Activated CD4-positive, alpha-beta T cell treated with anti-CD3 and anti-CD28 coated beads, Interleukin-2, amount 50 U/mL, for 48 hours (primary cell): Measurements from ENCODE around the gene PRPF40B.
"Not testable (repeated sequence)": the region's sequence is repeated elsewhere in the genome, so short reads cannot be mapped to it uniquely, and the experiment has no call there.

Experiments
- DNase-seq, 2 experiments: peaks; one replicate each; pipeline ENCODE4 v3.0.0-alpha.2; 2020

Gene PRPF40B

DNA sequence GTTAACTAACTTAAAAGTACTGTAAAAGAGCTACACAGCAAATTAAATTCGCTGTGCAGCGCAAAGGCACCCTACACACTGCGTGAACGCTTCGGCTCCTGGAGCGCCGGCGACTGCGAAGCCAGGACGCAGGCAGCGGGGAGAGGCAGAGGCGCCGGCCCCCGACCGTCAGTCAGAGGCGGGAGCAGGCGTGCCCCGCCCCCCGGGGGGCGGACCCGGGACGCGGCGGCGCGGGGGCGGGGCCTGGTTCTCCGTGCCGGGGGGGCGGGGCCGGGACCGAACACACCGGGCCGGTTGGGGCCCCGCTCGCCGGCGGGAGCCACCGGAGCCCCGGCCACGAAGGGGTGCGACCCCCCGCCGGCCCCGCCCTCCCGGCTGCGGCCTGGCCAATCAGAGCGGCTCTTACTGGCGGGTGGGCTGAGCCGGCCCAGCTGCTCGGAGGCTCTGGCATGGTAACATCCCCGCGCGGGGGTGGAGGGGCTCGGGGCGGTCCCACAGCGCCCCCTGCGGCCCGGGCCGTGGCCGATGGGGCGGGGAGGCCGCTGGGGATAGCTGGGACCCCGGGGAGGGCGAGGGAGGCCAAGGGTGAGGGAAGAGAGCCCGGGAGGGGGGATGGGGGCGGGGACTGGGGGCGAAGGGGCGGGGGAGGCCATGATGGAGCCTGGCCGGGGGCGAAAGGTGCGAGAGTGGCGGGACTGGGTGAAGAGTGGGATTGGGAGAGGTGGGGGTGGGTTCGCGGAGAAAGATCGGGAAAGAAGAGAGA is at the start of gene PRPF40B:
TSS of gene PRPF40B (plus strand) at position 420 of the 763 bp plus-strand sequence. CDS start at position 450, 30 bp downstream.
- peak; percentile 79 to 83 for DNase-seq

DNA sequence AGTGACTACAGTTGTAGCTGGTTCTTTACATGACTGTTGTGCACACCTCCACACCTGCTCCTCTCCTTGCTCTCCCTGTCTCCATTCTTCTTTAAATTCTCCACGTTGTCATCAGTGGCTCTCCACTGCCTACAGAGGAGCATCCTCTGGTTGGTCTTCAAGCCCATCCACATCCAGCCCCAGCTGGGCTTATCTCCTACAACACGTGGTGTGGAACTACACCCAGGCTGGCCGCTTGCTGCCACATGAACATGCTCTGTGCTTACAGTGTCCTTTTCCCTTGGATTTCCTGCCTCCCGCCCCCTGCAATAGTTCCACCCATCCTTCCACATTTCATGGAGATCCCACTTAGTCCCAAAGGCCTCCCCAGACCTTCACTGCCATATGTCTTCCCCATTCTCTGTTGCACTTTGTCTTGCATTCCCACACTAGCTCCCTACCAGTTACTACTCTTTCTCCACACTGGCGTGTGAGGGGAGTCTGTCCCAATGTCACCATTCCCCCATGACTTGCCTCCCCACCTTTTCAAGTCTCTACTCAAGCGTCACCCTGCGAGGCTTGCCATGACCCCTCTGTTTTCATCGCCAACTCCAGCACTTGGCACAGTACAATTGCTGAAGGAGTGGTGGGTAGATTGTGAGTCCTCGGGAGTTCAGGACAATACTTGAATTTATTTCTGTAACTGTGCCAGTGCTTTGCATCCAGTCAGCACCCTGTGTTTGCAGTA is 45.6 kb upstream of the PRPF40B start:
- no peak for DNase-seq

DNA sequence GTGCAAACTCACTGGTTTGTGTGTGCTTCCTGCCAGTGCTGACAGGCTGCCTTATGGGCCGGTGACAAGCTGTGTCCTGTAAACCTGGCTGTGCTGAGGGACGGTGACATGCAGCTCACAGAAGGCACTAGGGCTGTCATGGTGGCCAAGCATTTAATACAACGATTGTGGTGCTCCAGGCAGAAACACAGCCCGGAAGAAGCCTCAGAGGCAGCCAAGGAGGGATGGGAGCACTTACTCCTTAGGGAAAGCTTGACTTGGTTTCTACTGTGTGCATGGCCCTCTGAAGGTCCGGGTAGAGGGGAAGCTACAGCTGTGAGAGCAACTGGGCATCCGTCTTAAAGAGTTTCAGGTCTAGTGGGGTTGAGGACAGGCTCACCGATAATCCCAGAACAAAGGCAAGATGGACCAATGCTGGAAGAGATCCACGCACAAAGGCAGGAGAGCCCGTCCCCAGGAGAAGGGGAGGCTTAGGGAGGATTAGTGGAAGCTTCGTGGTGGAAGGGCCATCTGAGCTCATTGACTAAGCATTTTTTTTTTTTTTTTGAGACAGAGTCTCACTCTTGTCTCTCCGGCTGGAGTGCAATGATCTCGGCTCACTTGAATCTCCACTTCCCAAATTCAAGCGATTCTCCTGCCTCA is 44.8 kb upstream of the PRPF40B start:
- no peak for DNase-seq

DNA sequence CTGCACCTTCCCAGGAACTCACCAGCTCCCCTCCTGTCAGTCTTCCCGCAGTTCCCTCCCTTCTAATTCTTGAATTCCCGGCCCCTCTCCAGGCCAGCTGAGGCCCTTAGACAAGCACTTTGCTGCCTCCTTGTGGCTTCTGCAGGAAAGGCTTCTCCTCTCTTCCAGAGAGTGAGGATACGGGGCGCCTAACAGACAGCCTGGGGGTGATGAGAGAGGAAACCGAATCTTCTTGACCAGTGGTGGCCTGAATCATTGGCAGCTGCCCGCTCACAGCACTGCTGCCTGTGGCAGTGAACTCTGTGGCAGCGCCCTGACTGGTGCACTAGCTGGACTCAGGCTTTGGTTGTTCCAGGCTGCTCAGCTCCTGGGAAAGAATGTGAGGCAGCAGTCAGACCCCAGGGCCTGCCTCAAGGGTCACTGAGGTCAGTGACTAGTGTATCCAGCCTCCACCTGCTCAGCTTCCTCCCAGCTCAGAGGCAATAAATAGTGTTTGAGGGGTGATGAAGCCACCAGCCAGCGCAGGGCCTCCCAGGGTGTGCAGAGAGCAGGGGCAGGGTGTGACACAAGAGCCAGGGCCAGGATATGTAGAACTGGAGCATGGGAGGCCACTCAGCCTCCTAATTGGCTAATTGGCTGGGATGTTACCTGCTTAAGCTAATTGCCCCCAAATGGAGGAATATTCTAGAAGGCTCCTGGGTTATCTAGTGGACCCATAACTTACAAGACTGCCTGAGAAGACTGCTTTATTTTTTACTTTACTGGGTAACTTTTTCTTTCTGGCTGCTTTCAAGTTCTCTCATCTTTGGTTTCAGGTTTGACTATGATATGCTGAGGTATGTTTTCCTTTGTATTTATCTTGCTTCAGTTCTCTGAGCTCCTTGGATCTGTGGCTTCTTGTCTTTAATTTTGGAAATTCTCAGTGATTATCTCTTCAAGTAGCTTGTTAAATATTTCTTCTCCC is 42.5 kb upstream of the PRPF40B start:
- DNase-seq = peak; percentile 58 to 62

DNA sequence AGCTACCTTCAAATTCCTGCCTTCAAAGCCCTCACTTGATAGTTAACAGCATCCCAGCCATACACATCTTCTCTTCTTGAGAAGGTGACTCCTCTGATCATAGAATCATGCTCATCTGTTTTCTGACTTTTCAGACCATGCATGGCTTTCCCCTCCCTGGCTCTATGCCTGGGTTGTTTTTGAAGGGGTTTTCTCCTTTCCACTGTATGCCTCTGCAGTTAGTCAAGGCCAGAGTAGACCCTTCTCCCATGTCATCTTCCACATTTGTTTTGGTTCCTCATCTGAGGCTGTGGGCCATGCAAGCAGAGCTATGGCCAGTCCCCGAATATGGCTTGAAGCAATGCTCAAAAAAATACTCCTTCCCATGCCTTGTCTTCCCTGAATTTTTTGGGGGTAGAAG is 41.2 kb upstream of the PRPF40B start:
- no peak for DNase-seq

DNA sequence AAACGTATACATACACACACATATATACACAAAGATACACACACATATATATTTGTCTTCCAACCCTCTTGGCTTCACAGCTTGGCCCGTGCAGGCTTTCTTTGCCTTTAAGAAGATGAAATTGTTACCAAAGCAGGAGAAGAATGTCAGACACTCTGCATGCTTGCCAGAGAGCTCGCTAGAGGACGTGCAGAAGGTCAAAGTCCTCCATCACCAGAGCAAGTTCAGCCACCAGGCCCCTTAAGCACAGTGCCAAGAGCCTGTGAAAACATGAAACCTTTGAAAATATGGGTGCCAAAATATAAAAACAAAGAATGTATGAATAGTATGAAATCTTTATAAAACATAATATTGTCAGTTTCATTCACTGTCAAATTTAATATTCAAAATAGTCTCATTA is 40.5 kb upstream of the PRPF40B start:
- DNase-seq = no peak

DNA sequence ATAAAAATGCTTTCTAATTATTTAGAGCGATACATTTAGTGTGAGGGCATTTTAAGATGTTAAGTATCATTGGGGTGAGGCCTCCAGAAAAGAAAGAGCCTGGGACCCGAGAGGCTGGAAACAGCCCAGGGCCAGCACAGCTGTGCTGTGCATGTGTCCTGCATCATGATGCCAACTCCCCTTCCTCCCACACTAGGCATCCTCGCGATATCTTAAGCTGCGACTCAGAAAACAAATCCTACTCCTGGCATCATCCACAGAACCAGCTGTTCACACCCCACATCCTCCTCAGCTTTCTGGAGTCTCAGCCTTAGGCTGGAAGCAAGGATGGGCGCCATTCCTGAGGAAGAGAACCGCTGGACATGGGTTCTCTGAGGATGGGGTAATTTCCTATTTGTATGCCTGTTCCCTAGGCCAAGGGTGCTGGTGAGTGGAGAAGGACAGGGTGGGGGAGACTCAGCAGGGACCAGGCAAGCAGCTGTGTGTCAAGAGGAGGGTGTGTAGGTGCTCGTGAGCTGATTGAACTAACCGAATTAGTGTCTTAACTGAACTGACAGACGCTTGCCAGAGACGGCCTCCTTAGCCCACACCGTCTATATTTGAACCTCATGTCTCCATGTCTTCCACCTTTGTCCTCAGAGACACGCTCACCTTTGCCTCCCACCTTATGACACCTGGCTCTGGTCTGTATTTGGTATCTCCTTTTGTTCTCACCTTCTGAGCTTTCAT is 39.8 kb upstream of the PRPF40B start:
- DNase-seq = no peak

DNA sequence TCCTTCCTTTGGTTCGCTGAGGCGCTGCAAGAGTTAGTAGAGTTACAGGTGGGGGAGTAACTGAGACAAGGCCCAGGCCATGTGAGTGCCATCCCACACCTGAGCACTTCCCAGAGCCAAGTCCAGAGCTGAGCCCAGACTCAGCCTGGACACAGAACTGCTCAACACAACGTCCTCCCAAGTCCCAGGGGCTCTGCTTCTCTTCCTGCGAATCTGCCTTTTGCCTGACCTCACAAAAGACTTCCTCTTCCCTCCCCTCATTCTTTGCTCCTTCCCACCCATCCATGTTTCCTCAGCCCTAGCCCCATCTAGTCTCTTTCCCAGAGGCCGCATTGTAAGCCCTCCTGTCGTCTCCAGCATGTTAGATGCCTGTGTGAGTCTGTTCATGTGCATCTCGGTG is 38.8 kb upstream of the PRPF40B start:
- no peak for DNase-seq

DNA sequence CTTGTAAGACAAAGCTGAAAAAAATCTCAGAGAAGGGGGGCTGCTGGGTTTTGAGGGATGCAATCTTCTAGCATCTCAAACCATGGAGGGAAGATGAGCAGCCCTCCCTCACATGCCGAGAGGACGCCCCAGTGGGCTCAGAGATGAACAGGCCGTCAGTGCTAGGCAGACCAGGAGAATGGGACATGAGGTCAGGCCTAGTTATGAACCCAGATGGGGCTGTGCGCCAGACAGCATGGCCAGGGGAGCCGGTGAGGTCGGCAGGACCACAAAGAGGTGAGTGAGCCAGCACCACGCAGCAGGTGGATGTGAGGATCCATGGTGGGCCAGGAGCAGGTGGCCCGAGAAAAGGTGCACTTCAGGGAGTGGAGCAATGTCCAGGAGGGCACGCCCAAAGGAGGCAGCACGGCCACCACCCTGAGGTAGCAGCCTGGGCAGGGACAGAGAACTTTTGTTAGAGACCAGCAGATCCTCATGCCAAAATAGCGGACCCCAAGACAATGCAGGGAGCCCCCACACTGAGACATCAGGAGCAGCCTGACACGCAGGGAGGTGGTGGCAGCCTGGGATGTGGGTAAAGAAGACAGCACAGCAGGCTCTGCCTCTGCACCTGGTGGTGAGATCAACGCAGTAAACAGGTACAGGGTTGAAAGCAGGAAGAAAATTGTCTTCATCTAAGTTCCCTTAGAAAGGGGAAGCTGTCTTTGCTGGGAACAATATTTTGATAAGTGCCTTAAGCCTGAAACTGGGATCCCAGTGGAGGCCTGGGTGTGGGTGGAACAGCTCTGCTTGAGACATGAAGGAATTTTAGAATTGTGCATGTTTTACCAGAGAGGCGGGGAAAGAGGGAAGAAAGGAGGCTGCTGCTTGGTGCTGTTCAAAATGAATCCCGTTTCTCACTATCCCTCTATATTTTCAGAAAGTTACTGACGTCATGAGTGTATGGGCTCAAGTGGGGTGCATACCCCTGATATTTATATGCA is 37.6 kb upstream of the PRPF40B start:
- DNase-seq = no peak

DNA sequence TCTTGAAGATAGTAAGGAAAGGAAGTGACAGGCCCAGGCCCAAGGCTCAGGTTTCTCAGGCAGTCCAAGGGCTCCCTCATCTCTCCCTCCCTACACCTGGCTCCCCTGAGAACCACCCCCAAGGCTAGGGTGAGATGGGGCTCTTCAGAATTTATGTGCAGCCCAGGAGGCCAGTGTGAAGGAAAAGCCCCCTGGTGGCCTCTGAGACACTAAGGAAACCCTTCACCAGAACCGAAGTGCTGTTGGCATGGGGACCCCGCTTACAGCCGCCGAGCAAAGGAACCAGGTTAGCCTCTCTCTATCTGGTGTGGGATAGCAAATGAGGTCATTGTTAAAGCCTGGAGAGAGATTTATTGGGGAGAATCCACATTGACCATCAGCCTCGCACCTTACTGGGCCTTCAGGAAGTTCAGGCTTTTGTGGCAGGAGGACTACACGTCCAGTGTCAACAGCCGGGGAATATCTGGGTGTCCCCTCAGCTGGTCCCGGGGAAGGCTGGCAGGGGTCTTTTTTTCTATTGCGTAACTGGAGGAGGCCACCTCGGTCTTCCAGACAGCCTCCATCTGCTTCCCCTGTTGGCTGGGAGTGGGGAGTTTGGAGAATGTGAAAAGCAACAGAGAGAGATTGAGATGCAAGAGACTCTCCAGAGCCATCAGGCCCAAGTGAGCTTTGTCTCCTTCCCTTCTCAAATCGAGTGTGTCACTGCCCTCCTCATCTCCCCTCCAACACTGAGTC is 36.0 kb upstream of the PRPF40B start:
- no peak for DNase-seq

DNA sequence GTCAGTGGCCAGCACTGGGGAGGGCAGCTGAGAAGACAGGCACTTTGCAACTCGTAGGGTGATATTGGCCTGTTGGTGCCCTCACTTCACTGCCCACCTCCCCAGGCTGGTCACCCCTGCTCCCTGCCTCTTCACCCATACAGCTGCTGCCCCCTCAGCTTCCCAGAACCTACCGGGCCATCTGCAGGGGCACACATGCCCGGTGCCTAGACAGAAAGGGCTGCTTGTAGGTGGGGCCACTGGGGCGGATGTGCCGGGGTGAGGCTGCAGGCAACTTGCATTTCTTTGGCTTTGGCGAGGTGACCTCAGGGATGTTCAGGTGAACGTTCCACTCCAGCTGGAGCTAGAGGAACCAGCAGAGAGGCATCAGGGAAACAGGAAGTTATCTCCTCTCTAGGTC is 35.1 kb upstream of the PRPF40B start:
- no peak for DNase-seq

DNA sequence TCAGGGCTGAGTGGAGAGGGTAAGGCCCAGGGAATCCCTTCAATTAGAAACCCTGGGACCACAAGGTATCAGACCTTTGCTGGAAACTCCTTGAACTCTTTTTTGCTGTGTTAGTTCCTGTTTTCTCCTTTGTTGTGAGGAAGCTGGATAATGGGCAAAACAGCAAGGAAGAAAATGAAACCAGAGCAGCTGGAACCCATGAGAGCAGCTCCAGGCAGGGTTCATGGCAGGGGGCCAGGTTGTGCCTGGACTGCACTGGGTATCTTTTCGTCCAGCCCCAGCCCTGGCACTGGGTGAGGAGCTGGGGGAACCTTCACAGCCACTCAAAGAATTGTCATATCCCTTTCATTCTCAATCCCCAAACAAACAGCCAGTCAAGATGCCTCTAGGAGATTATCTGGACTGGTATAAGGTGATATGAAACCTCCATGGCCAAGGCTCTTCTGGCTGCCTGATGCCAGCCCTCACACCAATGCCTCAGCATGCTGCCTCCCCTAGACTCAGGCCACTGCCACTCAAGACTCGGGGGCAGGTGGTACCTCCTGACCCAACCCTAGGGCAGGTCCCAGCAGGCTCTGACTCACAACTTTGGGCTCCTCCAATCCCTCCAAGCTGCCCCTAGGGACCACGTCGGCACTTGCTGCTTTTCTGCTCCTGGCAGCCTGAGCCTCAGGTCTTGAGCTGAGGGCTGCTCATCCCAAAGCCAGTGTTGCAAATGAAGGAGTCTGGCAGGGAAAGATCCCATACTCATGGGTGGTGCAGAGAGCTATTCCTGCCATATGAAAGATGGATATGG is 34.4 kb upstream of the PRPF40B start:
- DNase-seq = no peak

DNA sequence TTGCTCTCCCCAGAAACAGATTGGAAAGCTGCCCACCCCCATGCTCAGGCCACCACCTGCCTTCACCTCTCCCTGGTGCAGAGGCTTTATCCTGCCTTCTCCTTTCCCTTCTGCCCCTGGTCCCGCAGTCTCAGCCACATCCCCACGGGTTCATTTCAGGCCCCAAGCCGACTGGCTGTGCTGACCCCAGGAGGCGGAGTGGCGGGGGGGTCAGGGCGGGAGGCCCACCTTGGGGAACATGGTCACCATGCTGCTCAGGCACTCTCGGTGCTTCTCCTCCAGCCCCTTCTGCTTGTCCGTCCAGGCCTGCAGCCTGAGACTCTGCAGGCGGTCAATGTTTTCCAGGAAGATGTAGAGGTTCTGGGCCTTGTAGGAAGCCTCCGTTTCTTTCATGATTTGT is 24.8 kb upstream of the PRPF40B start:
- no peak for DNase-seq

DNA sequence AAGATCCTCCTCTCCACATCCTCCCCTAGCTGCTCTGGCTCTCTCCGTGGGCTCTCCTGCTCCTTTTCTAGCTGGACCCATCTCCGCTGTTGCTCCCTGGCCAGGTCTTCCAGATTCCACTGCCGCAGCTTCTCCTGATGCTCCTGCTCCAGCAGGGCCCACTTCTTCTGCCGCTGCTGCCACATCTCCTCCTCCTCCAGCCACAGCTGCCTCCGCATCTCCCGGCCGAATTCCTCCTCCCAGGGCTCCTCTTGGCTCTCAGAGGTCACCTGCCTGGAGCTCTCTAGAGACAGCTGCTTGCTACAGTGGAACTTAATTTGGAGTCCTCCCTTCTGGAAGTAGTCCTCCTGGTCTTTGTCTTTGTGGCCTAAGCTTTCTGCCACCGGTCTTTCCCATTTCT is 23.4 kb upstream of the PRPF40B start:
- no peak for DNase-seq

DNA sequence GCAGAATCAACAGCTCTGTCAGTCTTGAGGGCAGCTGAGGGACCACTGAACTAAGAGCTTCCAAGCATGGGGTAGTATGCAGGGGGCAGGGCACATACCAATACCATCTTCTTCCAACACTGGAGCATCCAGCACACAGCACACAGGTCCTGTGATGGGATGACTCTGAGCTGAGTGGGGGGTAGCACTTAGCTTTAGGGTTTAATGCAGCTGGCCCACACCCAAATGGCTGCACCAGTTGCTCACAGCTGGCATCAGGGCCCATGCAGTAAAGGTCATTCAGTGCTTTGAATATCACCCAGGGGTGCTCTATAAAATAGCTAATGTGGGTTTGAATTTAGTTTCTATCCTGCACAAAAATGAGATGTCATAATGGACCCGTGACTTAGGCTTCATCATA is 19.6 kb upstream of the PRPF40B start:
- DNase-seq = no peak

DNA sequence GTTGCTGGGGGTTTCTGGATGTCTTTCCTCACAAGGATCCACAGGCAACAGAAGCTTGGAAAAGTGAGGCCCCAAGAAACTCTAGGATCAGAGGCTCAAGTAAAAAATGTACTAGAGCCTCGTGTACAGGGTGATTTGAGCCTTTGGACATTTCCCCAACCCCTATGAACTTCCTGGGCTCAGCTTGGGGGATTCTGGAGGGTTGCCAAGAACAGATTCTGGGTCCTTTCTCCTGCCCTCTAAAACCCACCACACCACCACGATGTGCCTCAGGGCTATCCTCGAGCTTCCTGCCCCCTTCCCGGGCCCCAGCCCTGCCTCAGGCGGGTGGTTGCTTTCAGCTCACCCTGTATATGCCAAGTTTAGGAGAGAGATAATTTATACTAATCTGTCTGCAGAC is 18.5 kb upstream of the PRPF40B start:
- DNase-seq = no peak

DNA sequence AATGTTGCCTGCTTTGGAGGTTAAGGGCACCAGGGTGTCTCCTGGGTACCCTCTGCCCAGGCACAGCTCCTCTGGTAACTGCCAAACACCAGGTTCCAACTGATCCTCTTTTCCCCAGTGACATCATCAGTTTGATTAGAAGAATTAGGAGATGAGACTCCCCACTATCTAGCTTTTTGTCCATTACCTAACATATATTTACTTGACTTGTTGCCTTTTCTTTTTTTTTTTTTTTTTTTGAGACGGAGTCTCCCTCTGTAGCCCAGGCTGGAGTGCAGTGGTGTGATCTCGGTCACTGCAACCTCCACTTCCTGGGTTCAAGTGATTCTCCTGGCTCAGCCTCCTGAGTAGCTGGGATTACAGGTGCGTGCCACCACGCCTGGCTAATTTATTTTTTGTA is 17.8 kb upstream of the PRPF40B start, which contains the start of gene FAM186B:
TSS of gene FAM186B (minus strand) at position 101 of the 400 bp plus-strand sequence. CDS start 162 bp downstream, outside the sequence.
- DNase-seq = not testable (repeated sequence)

DNA sequence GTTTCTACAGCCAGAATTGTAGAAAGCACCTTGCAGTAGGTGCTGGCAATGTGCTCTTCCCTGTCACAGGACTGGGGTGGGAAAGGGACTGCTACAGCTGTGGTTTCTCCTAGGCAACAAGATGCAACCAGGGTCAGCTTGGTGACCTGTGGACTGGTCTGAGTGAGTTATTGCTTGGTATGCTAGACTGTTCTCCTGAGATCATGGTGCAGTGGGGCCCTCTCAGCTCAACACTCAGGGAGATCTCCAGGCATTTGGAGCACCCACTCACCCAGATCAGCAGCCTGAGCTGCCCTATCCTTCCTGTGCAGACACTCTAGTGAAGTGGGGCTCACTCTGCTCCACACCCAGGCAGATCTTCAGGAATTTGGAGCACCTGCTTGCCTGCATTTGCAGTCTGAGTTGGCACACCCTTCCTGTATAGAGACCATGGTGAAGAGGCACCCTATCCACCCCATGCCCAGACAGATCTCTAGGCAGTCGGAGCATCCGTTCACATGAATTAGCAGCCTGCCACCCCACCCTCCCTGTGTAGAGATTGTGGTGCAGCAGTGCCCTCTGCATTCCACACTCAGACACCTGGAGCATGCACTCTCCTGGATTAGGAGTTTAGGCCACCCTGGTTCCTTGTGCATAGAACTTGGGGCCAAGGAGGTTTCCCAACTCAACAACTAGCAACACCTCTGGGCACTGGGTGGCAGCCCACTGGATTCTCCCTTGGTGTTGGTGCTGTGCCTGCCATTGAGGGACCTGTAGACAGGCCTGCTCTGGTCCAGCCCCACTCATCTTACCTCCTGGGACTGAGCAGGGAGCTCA is 14.1 kb upstream of the PRPF40B start:
- no peak for DNase-seq
